ENCODE results near the gene ONECUT2. TPM values are rescaled to one million over a fixed set of nuclear protein-coding genes. Genes with fewer than 3 reads are reported as not detected.

The ONECUT2 gene
- polyA plus RNA-seq, 3 donors = not detected

GRCh38 chr18:57428221-57429150 is 6.7 kb upstream of the ONECUT2 start:
- peak overlapping the region; percentile 54 to 86 for H3K4me3 Mint-ChIP-seq
- H3K27me3 Mint-ChIP-seq (ENCODE audit: low read depth in 3 of 3) = peaks cover 87 to 96% (median 89%) of the 10 kb centered on the region in 3 donors
- peaks cover 14 to 56% of the 10 kb centered on the region in 2 donors for H3K9me3 ChIP-seq (replicated peaks in 1 of 2; ENCODE audit: control insufficient read depth in 1 of 2, insufficient read depth in 1 of 2, low read length in 2 of 2)
- H4K20me1 ChIP-seq (ENCODE audit: insufficient read depth, low read length) = no peaks in the 10 kb centered on the region
- H3K27ac Mint-ChIP-seq = no peak overlapping the region
- H3K36me3 Mint-ChIP-seq = peaks cover 8 to 9% of the 10 kb centered on the region in 2 donors
- H3K9me3 Mint-ChIP-seq = peaks cover 8 to 54% (median 39%) of the 10 kb centered on the region in 7 donors
- no peak overlapping the region for H3K9ac ChIP-seq (ENCODE audit: insufficient read depth, low read length, poor library complexity, severe bottlenecking)
- peaks cover 91 to 96% of the 10 kb centered on the region in 2 donors for H3K27me3 ChIP-seq (ENCODE audit: control insufficient read depth in 2 of 2, insufficient read depth in 2 of 2, low read length in 2 of 2)
- peak overlapping the region in 1 of 3 experiments; percentile 67 for H3K4me3 ChIP-seq (replicated peaks in 1 of 3; ENCODE audit: low read depth in 2 of 3, low read length in 3 of 3)
- no peak for TF ChIP-seq CTCF (IDR thresholded peaks at IDR 0.05)
- 5% methylated on average over 93 of the region's 99 CpGs for WGBS (ENCODE audit: insufficient coverage)
- H3K4me1 Mint-ChIP-seq = peaks cover 24% of the 10 kb centered on the region
- peak overlapping the region; percentile 64 for H2AFZ ChIP-seq (ENCODE audit: insufficient read depth, low read depth, low read length, poor library complexity, severe bottlenecking)
- H3K4me2 ChIP-seq (replicated peaks; ENCODE audit: extremely low read depth, low read length, poor library complexity, severe bottlenecking) = peak overlapping the region; percentile 75
- intact Hi-C loops (cut with micrococcal nuclease) = no loop called here
- peaks cover 19 to 24% of the 10 kb centered on the region in 2 donors for H3K4me1 ChIP-seq (ENCODE audit: control insufficient read depth in 1 of 2, insufficient read depth in 2 of 2, low read length in 2 of 2)
- no peak overlapping the region for H3K27ac ChIP-seq (ENCODE audit: low read depth in 1 of 2, low read length in 2 of 2)
- no peak for DNase-seq
- no peaks in the 10 kb centered on the region for H3K36me3 ChIP-seq (replicated peaks in 1 of 2; ENCODE audit: control insufficient read depth in 1 of 2, insufficient read depth in 2 of 2, low read length in 2 of 2)
- no peaks in the 10 kb centered on the region for H3K79me2 ChIP-seq (ENCODE audit: insufficient read depth, low read length)

GRCh38 chr18:57429167-57430078 is 5.8 kb upstream of the ONECUT2 start:
- H3K36me3 Mint-ChIP-seq = peaks cover 10 to 14% of the 10 kb centered on the region in 2 donors
- Histone ChIP-seq H3K79me2 (ENCODE audit: insufficient read depth, low read length) (no peaks in the 10 kb centered on the region), H3K4me3 (replicated peaks in 1 of 3; ENCODE audit: low read depth in 2 of 3, low read length in 3 of 3) (peak overlapping the region in 1 of 3 experiments; percentile 42), H3K27ac (ENCODE audit: low read depth in 1 of 2, low read length in 2 of 2) (no peak overlapping the region), H2AFZ (ENCODE audit: insufficient read depth, low read depth, low read length, poor library complexity, severe bottlenecking) (peak overlapping the region; percentile 64), H3K27me3 (ENCODE audit: control insufficient read depth in 2 of 2, insufficient read depth in 2 of 2, low read length in 2 of 2) (peaks cover 94 to 96% of the 10 kb centered on the region in 2 donors), H3K36me3 (replicated peaks in 1 of 2; ENCODE audit: control insufficient read depth in 1 of 2, insufficient read depth in 2 of 2, low read length in 2 of 2) (no peaks in the 10 kb centered on the region), H3K4me1 (ENCODE audit: control insufficient read depth in 1 of 2, insufficient read depth in 2 of 2, low read length in 2 of 2) (peaks cover 20 to 29% of the 10 kb centered on the region in 2 donors), H3K9ac (ENCODE audit: insufficient read depth, low read length, poor library complexity, severe bottlenecking) (no peak overlapping the region), H3K4me2 (replicated peaks; ENCODE audit: extremely low read depth, low read length, poor library complexity, severe bottlenecking) (peak overlapping the region; percentile 75), H3K9me3 (replicated peaks in 1 of 2; ENCODE audit: control insufficient read depth in 1 of 2, insufficient read depth in 1 of 2, low read length in 2 of 2) (peaks cover 16 to 66% of the 10 kb centered on the region in 2 donors), H4K20me1 (ENCODE audit: insufficient read depth, low read length) (no peaks in the 10 kb centered on the region)
- no peak for DNase-seq
- H3K27me3 Mint-ChIP-seq (ENCODE audit: low read depth in 3 of 3) = peaks cover 92 to 98% (median 94%) of the 10 kb centered on the region in 3 donors
- no peak overlapping the region for H3K27ac Mint-ChIP-seq
- peak overlapping the region; percentile 17 to 86 for H3K4me3 Mint-ChIP-seq
- H3K9me3 Mint-ChIP-seq = peaks cover 8 to 59% (median 49%) of the 10 kb centered on the region in 7 donors
- TF ChIP-seq CTCF (IDR thresholded peaks at IDR 0.05) = no peak
- intact Hi-C loops (cut with micrococcal nuclease) = no loop called here
- 10% methylated on average over 2 of the region's 22 CpGs for WGBS (ENCODE audit: insufficient coverage)
- peaks cover 30% of the 10 kb centered on the region for H3K4me1 Mint-ChIP-seq
